GM12865 (cell line): ENCODE measurements around the gene EPHX1.

ENCODE experiments used
- DNase-seq: peaks from one replicate; pipeline ENCODE4 v3.0.0; 2010; ENCODE audit warnings: low read depth
- H3K4me3 ChIP-seq: 2 replicates; pipeline ENCODE4 v1.5.1; 2011; ENCODE audit warnings: mild to moderate bottlenecking, low read depth, low read length, control low read depth
- TF ChIP-seq, protein P1 (sequence below): IDR thresholded peaks from 2 replicates; pipeline ENCODE4 v1.5.1; 2011; ENCODE audit warnings: low read length, control low read depth, low read depth, inconsistent platforms; ENCODE audit not compliant: insufficient read depth; ENCODE audit errors: missing control alignments

Gene EPHX1

DNA sequence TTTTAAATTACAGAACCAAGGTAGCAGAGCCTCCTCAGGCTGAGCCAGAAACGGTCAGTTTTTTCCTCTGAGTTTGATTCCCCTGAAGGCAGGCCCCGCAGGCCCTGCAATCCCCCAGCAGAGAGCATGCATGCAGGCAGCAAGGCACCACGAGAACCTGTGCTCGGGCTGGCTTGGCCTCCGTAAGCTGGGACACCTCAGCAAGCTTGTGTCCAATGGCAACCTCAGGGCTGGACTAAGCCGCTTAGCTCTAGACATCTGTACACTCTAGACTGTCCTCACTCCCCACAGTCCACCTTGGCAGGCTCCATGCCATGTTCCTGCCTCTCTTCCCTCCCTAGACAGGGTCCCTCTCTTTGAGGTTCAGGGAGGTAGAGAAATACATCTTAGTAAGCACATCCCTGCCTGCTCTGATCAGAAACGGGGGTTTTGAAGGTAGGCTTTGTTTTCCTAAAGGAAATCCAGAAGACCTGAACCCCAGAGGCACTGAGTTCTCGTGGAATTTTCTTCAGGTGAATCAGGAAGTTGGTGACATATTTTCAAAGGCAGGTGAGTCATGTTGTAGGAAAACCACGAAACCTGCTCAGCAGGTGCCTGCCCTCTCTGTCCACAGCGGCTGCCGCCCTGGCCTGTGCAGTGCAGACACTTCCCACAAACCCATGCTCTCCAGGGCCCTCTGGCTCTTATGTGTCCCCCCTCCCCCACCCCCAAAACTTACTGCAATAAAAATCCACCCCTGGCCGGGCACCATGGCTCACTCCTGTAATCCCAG, 65.3 kb downstream of the EPHX1 start:
- no peak for DNase-seq
- TF ChIP-seq, protein P1, sequence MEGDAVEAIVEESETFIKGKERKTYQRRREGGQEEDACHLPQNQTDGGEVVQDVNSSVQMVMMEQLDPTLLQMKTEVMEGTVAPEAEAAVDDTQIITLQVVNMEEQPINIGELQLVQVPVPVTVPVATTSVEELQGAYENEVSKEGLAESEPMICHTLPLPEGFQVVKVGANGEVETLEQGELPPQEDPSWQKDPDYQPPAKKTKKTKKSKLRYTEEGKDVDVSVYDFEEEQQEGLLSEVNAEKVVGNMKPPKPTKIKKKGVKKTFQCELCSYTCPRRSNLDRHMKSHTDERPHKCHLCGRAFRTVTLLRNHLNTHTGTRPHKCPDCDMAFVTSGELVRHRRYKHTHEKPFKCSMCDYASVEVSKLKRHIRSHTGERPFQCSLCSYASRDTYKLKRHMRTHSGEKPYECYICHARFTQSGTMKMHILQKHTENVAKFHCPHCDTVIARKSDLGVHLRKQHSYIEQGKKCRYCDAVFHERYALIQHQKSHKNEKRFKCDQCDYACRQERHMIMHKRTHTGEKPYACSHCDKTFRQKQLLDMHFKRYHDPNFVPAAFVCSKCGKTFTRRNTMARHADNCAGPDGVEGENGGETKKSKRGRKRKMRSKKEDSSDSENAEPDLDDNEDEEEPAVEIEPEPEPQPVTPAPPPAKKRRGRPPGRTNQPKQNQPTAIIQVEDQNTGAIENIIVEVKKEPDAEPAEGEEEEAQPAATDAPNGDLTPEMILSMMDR = no peak
- H3K4me3 ChIP-seq = no peak overlapping the region

DNA sequence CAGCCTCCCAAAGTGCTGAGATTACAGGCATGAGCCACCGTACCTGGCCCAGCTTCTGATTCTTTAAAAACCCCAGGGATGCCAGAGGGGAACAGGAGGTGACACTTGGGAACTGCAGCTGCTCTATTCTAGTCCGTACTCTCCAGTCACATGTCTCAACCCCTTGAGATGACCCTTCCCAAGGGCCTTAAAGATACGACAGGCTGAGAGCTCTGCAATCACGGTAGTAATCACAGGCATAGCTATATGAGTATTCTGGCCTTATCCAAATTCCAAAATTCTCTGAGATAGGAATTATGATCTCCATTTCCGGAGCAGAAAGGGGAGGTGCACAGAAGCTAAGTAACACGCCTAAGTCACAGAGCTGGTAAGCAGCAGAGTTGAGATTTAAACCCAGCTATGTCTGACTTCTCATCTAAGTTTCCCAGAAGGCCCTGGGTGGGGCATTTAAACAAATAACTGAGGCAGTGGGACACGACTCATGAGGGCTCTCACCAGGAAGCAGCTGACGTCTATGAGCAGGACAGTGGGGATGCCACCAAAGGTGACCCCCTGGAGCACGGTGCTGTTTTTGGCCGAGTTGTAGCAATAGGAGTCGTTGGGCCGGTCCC, 67.1 kb downstream of the EPHX1 start:
- H3K4me3 ChIP-seq = no peak overlapping the region
- no peak for DNase-seq
- TF ChIP-seq, protein P1 = no peak

DNA sequence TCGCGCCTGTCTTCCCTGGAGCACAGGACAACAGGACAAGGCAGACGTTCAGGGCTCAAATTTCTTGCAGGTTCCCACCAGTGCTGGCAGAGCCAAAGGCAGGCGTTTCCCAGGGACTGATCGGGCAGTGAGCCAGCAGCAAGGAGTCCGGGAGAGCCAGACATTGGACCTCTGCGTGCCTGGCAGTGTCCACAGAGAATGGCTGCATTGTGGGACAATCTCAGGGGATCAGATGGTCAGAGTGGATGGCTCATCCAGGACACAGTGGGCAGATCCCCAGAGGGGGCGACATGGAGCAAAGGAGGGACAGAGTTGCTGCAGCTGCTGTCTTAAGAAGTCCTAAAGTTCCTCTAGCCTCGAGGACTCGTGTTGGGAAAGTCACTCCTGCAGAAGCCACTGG, 67.7 kb downstream of the EPHX1 start:
- peak; percentile 32 for DNase-seq
- TF ChIP-seq, protein P1 = peak; percentile 45
- no peak overlapping the region for H3K4me3 ChIP-seq

DNA sequence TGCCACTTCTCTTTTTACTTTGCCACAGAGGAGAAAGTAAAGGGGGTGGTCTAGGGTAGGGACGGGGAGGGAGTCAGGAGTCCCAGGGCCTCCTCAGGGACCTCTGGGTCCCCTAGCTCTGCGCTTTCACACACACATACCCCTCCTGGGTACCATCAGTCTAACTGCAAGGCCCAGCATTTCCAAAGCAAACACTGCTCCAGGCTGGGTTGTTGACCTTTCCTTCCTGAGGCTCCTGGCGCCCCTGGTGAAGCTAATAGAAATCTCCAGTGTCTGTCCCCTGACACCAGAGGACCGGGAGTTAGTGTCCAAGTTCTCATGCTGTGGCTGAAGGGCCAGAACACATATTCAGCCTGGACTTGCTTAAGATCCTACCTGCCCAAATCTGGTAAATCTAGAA, 68.4 kb downstream of the EPHX1 start:
- H3K4me3 ChIP-seq = no peak overlapping the region
- TF ChIP-seq, protein P1 = no peak
- DNase-seq = no peak

DNA sequence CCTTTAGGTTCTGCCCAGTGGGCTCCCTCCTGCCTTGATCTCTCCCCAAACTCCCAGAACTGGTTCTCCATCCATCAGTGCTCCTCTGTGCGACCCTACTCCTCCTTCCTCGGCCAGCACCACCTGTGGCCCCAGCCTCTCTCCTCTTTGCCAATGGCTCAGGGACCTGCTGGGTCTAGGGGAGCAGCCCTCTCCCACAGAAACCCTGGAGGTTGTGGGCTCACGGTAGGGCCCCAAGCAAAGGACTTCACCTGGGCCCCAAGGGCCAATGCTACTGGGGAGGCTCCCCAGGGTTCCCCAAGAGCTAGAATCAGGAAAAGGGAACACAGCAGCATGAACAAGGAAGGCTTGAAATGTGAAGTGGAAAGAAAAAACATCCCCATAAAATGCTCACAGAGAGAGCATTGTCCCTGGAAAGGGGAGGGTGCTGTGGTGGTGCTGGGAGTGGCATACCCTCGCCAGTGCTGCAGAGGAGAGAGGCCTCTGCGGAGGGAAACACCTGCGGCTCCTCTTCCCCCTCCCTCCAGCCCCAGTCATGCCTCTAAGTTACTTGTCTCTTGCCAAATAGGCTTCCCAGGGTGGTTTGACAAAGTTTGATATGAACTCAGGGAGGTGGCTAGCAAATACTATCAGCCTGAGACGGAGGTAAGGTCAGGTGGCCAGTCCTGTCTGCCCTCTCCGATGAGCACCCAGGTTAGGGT, 69.7 kb downstream of the EPHX1 start:
- TF ChIP-seq, protein P1 = no peak
- no peak for DNase-seq
- H3K4me3 ChIP-seq = no peak overlapping the region

DNA sequence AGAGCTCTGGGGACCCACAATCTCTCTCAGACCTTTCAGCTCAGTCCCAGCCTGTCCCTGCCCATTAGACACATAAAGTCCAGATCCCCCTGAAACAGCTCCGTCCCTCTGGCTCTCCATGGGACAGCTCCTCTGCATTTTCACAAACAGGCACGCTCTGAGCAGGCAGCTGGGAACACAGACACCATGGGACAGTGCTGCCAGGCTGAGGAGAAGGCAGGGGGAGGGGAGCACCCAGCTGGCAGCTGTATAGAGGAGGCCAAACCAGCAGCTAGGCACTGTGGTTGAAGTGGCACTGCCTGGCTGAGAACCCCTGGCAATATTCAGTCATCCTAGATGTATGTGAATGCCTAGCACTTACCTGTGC, 70.3 kb downstream of the EPHX1 start:
- DNase-seq = no peak
- H3K4me3 ChIP-seq = no peak overlapping the region
- TF ChIP-seq, protein P1 = no peak
